ENCODE measurements around the gene PCBP2.

The PCBP2 gene

GRCh38 chr12:53474077-53474476, 22.2 kb downstream of the PCBP2 start:
- Histone ChIP-seq H3K36me3 (ENCODE audit: insufficient read depth) (peaks cover 78% of the 10 kb centered on the region), H2AFZ (ENCODE audit: low read depth) (no peak overlapping the region), H3K4me3 (IDR thresholded peaks at IDR 0.05; ENCODE audit: insufficient read depth, low read depth, low read length) (no peak overlapping the region), H3K4me2 (peak overlapping the region; percentile 86), H3K79me2 (ENCODE audit: insufficient read depth, low read depth) (peaks cover 92% of the 10 kb centered on the region), H3K9ac (peak overlapping the region; percentile 27; the same call in 1 of the 2 replicates), H4K20me1 (ENCODE audit: insufficient read depth) (peaks cover 28% of the 10 kb centered on the region), H3K27ac (peak overlapping the region; percentile 60), H3K27me3 (ENCODE audit: insufficient read depth, low read depth) (no peaks in the 10 kb centered on the region), H3K4me1 (ENCODE audit: low read depth, poor library complexity, severe bottlenecking) (peaks cover 99% of the 10 kb centered on the region)
- no peak for TF ChIP-seq CTCF (conservative IDR thresholded peaks at IDR 0.05; ENCODE audit: low read depth, low read length)

- peak overlapping the region; percentile 86 for H3K4me2 ChIP-seq
- H2AFZ ChIP-seq (ENCODE audit: low read depth) = no peak overlapping the region
- H3K4me1 ChIP-seq (ENCODE audit: low read depth, poor library complexity, severe bottlenecking) = peaks cover 99% of the 10 kb centered on the region
- H3K27me3 ChIP-seq (ENCODE audit: insufficient read depth, low read depth) = no peaks in the 10 kb centered on the region
- peak overlapping the region; percentile 27; the same call in 1 of the 2 replicates for H3K9ac ChIP-seq
- peaks cover 82% of the 10 kb centered on the region for H3K36me3 ChIP-seq (ENCODE audit: insufficient read depth)
- peak; percentile 28; the same call in 1 of the 2 replicates for TF ChIP-seq CTCF (conservative IDR thresholded peaks at IDR 0.05; ENCODE audit: low read depth, low read length)
- peak overlapping the region; percentile 60 for H3K27ac ChIP-seq
- H3K79me2 ChIP-seq (ENCODE audit: insufficient read depth, low read depth) = peaks cover 92% of the 10 kb centered on the region
- H4K20me1 ChIP-seq (ENCODE audit: insufficient read depth) = peaks cover 32% of the 10 kb centered on the region
- no peak overlapping the region for H3K4me3 ChIP-seq (IDR thresholded peaks at IDR 0.05; ENCODE audit: insufficient read depth, low read depth, low read length)
Measured at GRCh38 chr12:53474819-53475218, 22.9 kb downstream of the PCBP2 start.

GRCh38 chr12:53476769-53477209, 24.9 kb downstream of the PCBP2 start:
- Histone ChIP-seq H3K4me2 (peak overlapping the region; percentile 86; the same call in 1 of the 2 replicates), H4K20me1 (ENCODE audit: insufficient read depth) (peaks cover 37% of the 10 kb centered on the region), H3K27ac (peak overlapping the region; percentile 60; the same call in 1 of the 2 replicates), H3K27me3 (ENCODE audit: insufficient read depth, low read depth) (no peaks in the 10 kb centered on the region), H3K79me2 (ENCODE audit: insufficient read depth, low read depth) (peaks cover 87% of the 10 kb centered on the region), H3K4me1 (ENCODE audit: low read depth, poor library complexity, severe bottlenecking) (peaks cover 100% of the 10 kb centered on the region), H2AFZ (ENCODE audit: low read depth) (no peak overlapping the region), H3K9ac (no peak overlapping the region), H3K4me3 (IDR thresholded peaks at IDR 0.05; ENCODE audit: insufficient read depth, low read depth, low read length) (no peak overlapping the region), H3K36me3 (ENCODE audit: insufficient read depth) (peaks cover 87% of the 10 kb centered on the region)
- TF ChIP-seq CTCF (conservative IDR thresholded peaks at IDR 0.05; ENCODE audit: low read depth, low read length) = peak; percentile 97

GRCh38 chr12:53478865-53479264, 27.0 kb downstream of the PCBP2 start:
- Histone ChIP-seq H3K27me3 (ENCODE audit: insufficient read depth, low read depth) (no peaks in the 10 kb centered on the region), H3K4me2 (peak overlapping the region; percentile 86), H3K79me2 (ENCODE audit: insufficient read depth, low read depth) (peaks cover 66% of the 10 kb centered on the region), H3K4me1 (ENCODE audit: low read depth, poor library complexity, severe bottlenecking) (peaks cover 84% of the 10 kb centered on the region), H2AFZ (ENCODE audit: low read depth) (no peak overlapping the region), H4K20me1 (ENCODE audit: insufficient read depth) (peaks cover 34% of the 10 kb centered on the region), H3K4me3 (IDR thresholded peaks at IDR 0.05; ENCODE audit: insufficient read depth, low read depth, low read length) (no peak overlapping the region), H3K27ac (peak overlapping the region; percentile 33), H3K9ac (no peak overlapping the region), H3K36me3 (ENCODE audit: insufficient read depth) (peaks cover 75% of the 10 kb centered on the region)
- TF ChIP-seq CTCF (conservative IDR thresholded peaks at IDR 0.05; ENCODE audit: low read depth, low read length) = no peak
